ENCODE results near the gene WDR93. TPM values are rescaled to one million over a fixed set of nuclear protein-coding genes. Genes with fewer than 3 reads are reported as not detected.

WDR93 gene
- total and polyA plus RNA-seq, 12 donors = 0.14 to 0.43 (median 0.36) TPM; not detected in 4

DNA sequence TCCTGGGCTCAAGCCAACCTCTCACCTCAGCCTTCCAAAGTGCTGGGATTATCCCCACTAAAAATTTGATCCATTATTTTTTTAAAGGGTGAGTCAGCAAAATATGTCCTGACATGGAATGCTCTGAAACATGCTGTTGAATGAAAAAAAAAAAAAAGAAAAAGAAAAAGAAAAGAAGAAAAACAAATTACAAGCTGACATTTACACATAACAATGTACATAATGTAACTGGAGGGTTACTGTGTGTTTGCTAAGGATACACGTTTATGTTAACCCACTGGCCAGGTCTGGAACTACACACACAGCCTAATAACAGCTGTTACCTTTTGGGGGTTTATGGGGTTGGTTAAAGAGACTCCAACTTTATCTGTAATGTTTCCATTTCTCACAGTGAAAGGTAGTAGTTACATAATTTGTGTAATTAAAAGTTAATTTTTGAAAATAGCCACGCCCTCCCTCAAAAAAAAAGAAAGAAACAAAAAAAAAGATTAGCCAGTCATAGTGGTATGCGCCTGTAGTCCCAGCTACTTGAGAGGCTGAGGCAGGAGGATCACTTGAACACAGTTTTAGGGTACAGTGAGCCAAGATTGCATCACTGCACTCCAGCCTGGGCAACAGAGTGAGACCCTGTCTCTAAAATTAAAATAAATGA is 82.4 kb downstream of the WDR93 start:
- no peak for DNase-seq
- TF ChIP-seq, protein P1, sequence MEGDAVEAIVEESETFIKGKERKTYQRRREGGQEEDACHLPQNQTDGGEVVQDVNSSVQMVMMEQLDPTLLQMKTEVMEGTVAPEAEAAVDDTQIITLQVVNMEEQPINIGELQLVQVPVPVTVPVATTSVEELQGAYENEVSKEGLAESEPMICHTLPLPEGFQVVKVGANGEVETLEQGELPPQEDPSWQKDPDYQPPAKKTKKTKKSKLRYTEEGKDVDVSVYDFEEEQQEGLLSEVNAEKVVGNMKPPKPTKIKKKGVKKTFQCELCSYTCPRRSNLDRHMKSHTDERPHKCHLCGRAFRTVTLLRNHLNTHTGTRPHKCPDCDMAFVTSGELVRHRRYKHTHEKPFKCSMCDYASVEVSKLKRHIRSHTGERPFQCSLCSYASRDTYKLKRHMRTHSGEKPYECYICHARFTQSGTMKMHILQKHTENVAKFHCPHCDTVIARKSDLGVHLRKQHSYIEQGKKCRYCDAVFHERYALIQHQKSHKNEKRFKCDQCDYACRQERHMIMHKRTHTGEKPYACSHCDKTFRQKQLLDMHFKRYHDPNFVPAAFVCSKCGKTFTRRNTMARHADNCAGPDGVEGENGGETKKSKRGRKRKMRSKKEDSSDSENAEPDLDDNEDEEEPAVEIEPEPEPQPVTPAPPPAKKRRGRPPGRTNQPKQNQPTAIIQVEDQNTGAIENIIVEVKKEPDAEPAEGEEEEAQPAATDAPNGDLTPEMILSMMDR (IDR thresholded peaks at IDR 0.05) = peak in 2 of 6 experiments; percentile 5 to 15
- no peak for TF ChIP-seq POLR2A (IDR thresholded peaks at IDR 0.05)
- intact Hi-C loops (cut with DNase I) = no loop called here
- no peaks in the 10 kb centered on the region for H3K27me3 ChIP-seq
- peaks cover 12 to 13% of the 10 kb centered on the region in 2 donors for H3K4me1 ChIP-seq (replicated peaks in 1 of 2)
- H3K27ac ChIP-seq = no peak overlapping the region
- no peaks in the 10 kb centered on the region for H3K9me3 ChIP-seq (replicated peaks in 1 of 3)
- H3K4me3 ChIP-seq = no peak overlapping the region
- WGBS, 4 donors = 70 to 78% (median 74%) methylated on average over 3 of the region's 3 CpGs
- no peaks in the 10 kb centered on the region for H3K36me3 ChIP-seq (replicated peaks in 1 of 2)

DNA sequence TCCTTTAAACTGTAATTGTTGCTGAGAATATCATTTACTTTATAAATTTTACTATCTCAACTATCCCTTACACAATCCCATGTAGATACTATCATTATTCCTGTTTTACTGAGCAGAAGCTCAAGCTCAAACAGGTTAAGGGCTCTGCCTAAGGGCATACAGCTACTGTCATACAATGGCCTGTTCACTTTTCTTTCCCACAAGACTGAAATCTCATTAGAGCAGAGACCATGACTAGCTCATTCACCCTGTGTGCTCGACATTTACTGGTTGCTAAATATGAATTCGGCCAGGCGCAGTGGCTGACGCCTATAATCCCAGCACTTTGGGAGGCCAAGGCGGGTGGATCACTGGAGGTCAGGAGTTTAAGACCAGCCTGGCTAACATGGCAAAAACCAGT is 83.9 kb downstream of the WDR93 start:
- Histone ChIP-seq H3K27me3 (no peaks in the 10 kb centered on the region), H3K4me3 (no peak overlapping the region), H3K27ac (no peak overlapping the region), H3K36me3 (replicated peaks in 1 of 2) (no peaks in the 10 kb centered on the region), H3K9me3 (replicated peaks in 1 of 3) (no peaks in the 10 kb centered on the region), H3K4me1 (replicated peaks in 1 of 2) (peaks cover 12 to 13% of the 10 kb centered on the region in 2 donors)
- WGBS, 4 donors = 88 to 99% (median 92%) methylated on average over 5 of the region's 5 CpGs
- TF ChIP-seq, protein P1 (IDR thresholded peaks at IDR 0.05) = no peak
- TF ChIP-seq POLR2A (IDR thresholded peaks at IDR 0.05) = no peak
- no peak for DNase-seq
- intact Hi-C loops (cut with DNase I) = no loop called here

DNA sequence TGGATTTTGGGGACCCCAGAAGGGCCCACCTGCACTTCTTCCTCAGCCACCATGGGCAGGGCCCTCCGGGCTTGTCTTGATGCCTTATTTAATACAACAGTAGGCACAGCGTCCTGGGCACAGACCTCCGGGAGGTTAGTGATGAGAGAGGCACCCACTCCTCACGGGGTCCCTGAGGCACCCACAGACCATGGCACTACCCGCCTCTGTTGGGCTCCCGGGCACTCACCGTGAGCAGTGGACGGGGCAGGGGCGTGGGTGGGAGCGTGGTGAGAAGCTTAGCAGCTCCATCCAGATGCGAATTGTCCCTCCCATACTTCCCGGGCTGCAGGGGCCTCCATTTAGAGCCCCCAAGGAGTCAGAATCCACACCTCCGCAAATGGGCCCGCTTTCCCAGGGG is 85.2 kb downstream of the WDR93 start:
- Histone ChIP-seq H3K27ac (no peak overlapping the region), H3K9me3 (replicated peaks in 1 of 3) (no peaks in the 10 kb centered on the region), H3K27me3 (no peaks in the 10 kb centered on the region), H3K36me3 (replicated peaks in 1 of 2) (no peaks in the 10 kb centered on the region), H3K4me1 (replicated peaks in 1 of 2) (peaks cover 12 to 13% of the 10 kb centered on the region in 2 donors), H3K4me3 (peak overlapping the region in 1 of 4 donors; percentile 36)
- no peak for DNase-seq
- TF ChIP-seq, protein P1 (IDR thresholded peaks at IDR 0.05) = no peak
- no peak for TF ChIP-seq POLR2A (IDR thresholded peaks at IDR 0.05)
- WGBS, 4 donors = 69 to 100% (median 72%) methylated on average over 1 to 14 of the region's 14 CpGs
- intact Hi-C loops (cut with DNase I) = no loop called here

DNA sequence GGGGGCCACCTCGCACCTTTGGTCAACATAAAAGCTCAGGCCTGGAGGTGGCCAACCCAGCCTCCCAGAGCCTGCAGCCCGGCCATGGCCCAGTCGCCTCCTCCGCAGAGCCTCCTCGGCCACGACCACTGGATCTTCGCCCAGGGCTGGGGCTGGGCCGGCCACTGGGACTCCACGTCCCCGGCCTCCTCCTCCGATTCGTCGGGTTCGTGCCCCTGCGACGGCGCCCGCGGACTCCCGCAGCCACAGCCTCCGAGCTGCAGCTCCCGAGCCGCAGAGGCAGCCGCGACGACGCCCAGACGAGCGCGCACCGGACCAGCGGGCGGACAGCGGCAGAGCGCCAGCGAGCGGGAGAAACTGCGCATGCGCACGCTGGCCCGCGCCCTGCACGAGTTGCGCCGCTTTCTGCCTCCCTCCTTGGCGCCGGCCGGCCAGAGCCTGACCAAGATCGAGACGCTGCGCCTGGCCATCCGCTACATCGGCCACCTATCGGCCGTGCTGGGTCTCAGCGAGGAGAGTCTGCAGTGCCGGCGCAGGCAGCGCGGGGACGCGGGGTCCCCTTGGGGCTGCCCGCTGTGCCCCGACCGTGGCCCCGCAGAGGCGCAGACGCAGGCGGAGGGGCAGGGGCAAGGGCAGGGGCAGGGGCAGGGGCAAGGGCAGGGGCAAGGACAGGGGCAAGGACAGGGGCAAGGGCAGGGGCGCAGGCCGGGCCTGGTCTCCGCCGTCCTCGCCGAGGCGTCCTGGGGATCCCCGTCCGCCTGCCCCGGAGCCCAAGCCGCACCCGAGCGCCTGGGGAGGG is 85.9 kb downstream of the WDR93 start, which contains the start of gene MESP2:
MESP2 (plus strand) TSS at position 59 of the 799 bp plus-strand sequence; CDS start at position 85, 26 bp downstream.
- Histone ChIP-seq H3K27me3 (no peaks in the 10 kb centered on the region), H3K4me3 (peak within 1 kb of the TSS in 2 of 4 donors; percentile 5 to 36), H3K9me3 (replicated peaks in 1 of 3) (no peaks in the 10 kb centered on the region), H3K27ac (peak within 1 kb of the TSS in 2 of 5 donors; percentile 24 to 42), H3K36me3 (replicated peaks in 1 of 2) (no peaks in the 10 kb centered on the region), H3K4me1 (replicated peaks in 1 of 2) (peaks cover 12 to 15% of the 10 kb centered on the region in 2 donors)
- 3 to 14% (median 5%) methylated on average over 1 to 82 of the region's 82 CpGs; no CpG with 5 or more reads in 1 of the 4 donors for WGBS, 4 donors
- intact Hi-C loops (cut with DNase I) = no loop called here
- peak; percentile 84 to 90 (median 88) for DNase-seq
- TF ChIP-seq, protein P1 (IDR thresholded peaks at IDR 0.05) = peak; percentile 29 to 79 (median 51)
- TF ChIP-seq POLR2A (IDR thresholded peaks at IDR 0.05) = no peak

All from adrenal gland (tissue), 12 donors.